Endothelial cell of umbilical vein (primary cell): Measurements from ENCODE around the gene OR2W3.

Source experiments
- CTCF ChIP-seq, 2 donors: IDR thresholded peaks; 1 replicate in 1 of 2; 2 replicates in 1 of 2; pipeline ENCODE4 v1.5.1; 2011; ENCODE audit warnings: low read length in 2 of 2, mild to moderate bottlenecking in 2 of 2, moderate library complexity in 2 of 2, control low read depth in 1 of 2, inconsistent platforms in 1 of 2, low read depth in 1 of 2; ENCODE audit not compliant: insufficient read depth in 1 of 2; ENCODE audit errors: extremely low read depth in 1 of 2
- EZH2 ChIP-seq: IDR thresholded peaks from 2 replicates; pipeline ENCODE4 v1.6.1; 2012; ENCODE audit warnings: borderline replicate concordance, low read depth, mild to moderate bottlenecking, moderate library complexity, low read length, inconsistent platforms; ENCODE audit not compliant: severe bottlenecking
- FOS ChIP-seq: IDR thresholded peaks from 2 replicates; pipeline ENCODE4 v1.6.1; 2011; ENCODE audit warnings: mild to moderate bottlenecking, low read length, moderate library complexity, borderline replicate concordance; ENCODE audit not compliant: insufficient read depth
- GATA2 ChIP-seq: IDR thresholded peaks from 2 replicates; pipeline ENCODE4 v1.7.0; 2011; ENCODE audit warnings: low read depth, mild to moderate bottlenecking, moderate library complexity, mixed read lengths, low read length; ENCODE audit not compliant: insufficient read length, insufficient read depth
- JUN ChIP-seq: IDR thresholded peaks from 2 replicates; pipeline ENCODE4 v1.6.1; 2011; ENCODE audit warnings: borderline replicate concordance, low read depth; ENCODE audit not compliant: insufficient read length, insufficient read depth
- MAX ChIP-seq: IDR thresholded peaks from 2 replicates; pipeline ENCODE4 v1.6.1; 2011; ENCODE audit not compliant: insufficient read depth, insufficient read length
- MYC ChIP-seq: IDR thresholded peaks from one replicate; pipeline ENCODE4 v1.6.1; 2011; ENCODE audit warnings: mild to moderate bottlenecking, low read depth, low read length
- POLR2A ChIP-seq: IDR thresholded peaks from 2 replicates; pipeline ENCODE4 v1.6.1; 2012; ENCODE audit warnings: low read depth, mild to moderate bottlenecking, control low read depth, low read length
- POLR2AphosphoS5 ChIP-seq: IDR thresholded peaks from 2 replicates; pipeline ENCODE4 v1.6.1; 2012; ENCODE audit warnings: low read depth, mild to moderate bottlenecking, control low read depth, low read length, moderate library complexity; ENCODE audit not compliant: insufficient read depth

- TF ChIP-seq CTCF (IDR thresholded peaks at IDR 0.05; ENCODE audit: extremely low read depth in 1 of 2, insufficient read depth in 1 of 2, low read depth in 1 of 2, low read length in 2 of 2) (no peak), EZH2 (no peak), POLR2A (no peak), POLR2AphosphoS5 (no peak), MYC (no peak), JUN (no peak), MAX (no peak), GATA2 (no peak), FOS (no peak)
These were observed 40.4 kb downstream of the OR2W3 start for GRCh38 chr1:247935781-247936180.
